Stimulated activated CD4-positive, alpha-beta T cell treated with anti-CD3 and anti-CD28 coated beads, TNF-alpha, amount 100 ng/mL, for 4 hours (primary cell): ENCODE results near the gene RNPEPL1.
"Not testable (repeated sequence)": the region's sequence is repeated elsewhere in the genome, so short reads cannot be mapped to it uniquely, and the experiment has no call there.

ENCODE experiments used
- DNase-seq, 3 experiments: peaks; one replicate each; pipeline ENCODE4 v3.0.0-alpha.2; 2020; ENCODE audit warnings: low read depth in 3 of 3

Gene RNPEPL1

GRCh38 chr2:240538031-240538780 is 30.1 kb upstream of the RNPEPL1 start:
- DNase-seq, result no peak

GRCh38 chr2:240539101-240539500 is 29.2 kb upstream of the RNPEPL1 start:
- DNase-seq, result not testable (repeated sequence)

- no peak for DNase-seq
Observed at GRCh38 chr2:240539906-240540305, 28.4 kb upstream of the RNPEPL1 start.

- DNase-seq, result no peak
Observed at GRCh38 chr2:240551288-240551687, 17.0 kb upstream of the RNPEPL1 start.

GRCh38 chr2:240551811-240552210 is 16.5 kb upstream of the RNPEPL1 start:
- DNase-seq, result no peak

DNA sequence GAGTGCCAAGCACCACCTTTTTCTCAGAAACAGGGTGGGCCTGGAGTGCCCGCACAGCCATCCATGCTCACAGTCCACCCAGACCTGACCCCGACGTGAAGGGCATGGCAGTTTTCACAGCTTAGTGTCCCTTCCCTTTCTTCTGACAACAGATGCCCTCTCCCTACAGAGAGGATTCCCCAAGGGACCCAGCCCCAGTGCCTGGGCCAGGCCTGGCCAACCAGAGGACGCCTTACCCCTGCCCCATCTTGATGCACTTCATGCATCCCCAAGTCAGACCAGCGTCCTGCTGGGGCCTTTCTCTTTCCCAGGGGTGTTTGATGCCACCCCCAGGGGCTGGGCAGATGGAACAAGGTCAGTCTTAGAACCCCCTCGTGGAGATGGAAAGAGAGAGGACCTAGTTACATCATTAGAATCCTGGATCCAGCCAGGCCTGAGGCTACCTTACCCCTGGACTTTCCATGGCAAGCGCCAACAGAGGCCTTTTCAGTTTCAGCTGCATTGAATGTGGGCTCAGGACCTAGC is 14.3 kb upstream of the RNPEPL1 start:
- DNase-seq, result no peak

DNA sequence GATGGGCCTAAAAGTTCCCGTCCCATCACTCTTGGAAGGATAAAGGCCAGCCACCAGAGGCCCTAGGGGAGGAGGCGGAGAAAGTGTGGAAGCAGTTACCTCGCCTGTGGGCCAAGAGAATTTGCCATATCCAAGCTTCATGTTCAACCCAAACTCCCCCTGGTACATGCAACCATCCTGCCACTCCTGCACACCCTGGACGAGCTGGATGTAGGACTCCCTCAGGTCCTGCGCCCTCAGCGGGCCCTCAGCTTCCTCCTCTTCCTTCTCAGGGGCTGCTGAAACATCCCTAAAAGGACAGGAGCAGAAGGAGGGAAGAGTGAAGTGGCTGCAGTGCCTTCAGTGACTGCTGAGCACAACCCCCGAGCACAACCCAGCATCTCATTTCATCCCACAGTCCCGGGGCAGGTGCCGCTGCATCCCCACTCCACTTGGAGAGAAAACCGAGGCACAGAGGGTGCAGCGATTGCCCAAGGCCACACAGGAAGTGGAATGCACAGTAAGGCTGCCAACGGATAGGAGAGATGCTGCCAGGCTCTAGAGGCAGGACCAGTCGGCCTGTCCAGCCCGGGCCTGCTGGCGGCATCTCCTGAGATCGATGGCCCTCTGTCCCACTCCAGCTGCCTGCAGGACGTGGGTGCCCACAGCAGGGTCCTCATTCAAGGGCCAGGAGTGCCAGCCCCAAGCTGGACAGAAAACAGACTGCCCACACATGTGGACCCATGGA is 13.4 kb upstream of the RNPEPL1 start:
- no peak for DNase-seq

DNA sequence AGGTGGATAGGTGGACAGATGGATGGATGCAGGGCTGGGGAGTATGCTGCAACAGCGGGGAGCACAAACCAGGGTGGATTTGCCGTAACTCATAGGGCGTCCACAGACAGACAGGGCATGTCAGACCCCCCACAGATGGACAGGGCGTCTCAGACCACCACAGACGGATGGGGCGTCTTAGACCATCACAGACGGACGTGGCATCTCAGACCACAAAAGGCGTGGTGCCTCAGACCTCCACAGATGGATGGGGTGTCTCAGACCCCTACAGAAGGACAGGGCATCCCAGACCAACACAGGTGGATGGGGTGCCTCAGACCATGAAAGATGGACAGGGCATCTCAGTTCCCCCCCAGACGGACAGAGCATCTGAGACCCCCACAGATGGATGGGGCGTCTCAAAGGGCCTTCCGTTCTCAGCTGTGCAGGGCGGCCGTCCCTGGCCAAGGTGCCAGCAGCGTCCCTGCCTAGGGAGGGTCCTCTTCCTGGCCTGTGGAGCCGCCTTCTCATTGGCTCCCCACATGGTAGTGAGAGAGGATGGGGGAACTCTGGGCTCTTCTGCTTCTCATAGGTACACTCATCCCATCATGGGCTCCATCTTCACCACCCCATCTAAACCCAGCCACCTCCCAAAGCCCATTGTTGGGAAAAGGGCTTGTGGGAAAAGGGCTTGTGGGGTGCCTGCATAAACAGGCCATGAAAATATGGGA is 12.6 kb upstream of the RNPEPL1 start:
- no peak for DNase-seq

DNA sequence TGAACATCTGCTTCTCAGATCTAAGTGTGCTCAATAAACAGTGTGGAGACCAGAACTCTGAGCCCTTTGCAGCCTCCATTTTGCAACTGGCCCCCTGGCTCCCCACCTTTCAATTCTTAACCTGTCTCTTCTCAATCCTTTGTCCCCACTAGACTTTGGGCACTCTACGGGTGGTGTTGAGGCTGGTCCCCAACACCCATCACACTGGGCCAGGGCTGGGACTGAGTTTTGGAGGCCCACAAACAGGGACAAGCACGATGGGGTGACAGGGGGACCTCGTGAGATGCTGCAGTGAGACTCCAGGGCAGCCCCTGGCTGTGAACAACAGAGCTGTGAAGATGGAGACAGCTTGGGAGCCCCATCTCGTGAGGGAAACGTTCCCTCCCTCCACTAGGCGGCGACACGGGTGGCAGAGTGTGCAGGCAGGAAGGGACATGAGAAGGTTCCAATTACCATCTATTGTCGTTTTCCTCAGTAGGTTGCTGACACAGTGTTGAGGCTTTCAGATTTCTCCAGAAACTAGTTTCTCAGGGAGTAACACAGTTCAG is 11.7 kb upstream of the RNPEPL1 start:
- DNase-seq, result peak in 1 of 3 experiments; percentile 58

GRCh38 chr2:240557101-240557751 is 11.1 kb upstream of the RNPEPL1 start:
- DNase-seq, result no peak

DNA sequence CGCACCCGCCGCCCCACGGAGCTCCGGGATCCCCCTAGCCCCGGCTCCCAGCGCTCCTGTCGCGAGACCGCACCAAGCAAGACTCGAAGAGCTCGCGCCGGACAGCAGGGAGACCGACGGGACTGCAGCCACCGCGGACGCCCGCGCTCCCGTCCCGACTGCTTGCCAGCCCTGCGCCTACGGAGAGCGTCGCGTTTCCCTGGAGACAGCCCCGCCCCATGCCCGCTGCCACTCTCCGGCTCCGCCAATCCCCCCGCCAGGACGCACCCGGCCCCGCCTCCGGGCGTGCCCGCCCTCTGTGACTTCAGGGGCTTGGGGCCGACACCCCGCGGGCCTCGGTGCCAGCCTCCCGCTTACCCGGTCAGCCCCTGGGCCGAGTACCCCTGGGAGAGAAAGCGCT is 10.5 kb upstream of the RNPEPL1 start, which contains the start of gene ANKMY1:
Gene ANKMY1 (minus strand): TSS at position 181 of the 400 bp plus-strand sequence. CDS start 653 bp downstream, outside the sequence.
- DNase-seq, result no peak

GRCh38 chr2:240558236-240558761 is 10.0 kb upstream of the RNPEPL1 start:
- no peak for DNase-seq

GRCh38 chr2:240559286-240559685 is 9.0 kb upstream of the RNPEPL1 start:
- no peak for DNase-seq

DNA sequence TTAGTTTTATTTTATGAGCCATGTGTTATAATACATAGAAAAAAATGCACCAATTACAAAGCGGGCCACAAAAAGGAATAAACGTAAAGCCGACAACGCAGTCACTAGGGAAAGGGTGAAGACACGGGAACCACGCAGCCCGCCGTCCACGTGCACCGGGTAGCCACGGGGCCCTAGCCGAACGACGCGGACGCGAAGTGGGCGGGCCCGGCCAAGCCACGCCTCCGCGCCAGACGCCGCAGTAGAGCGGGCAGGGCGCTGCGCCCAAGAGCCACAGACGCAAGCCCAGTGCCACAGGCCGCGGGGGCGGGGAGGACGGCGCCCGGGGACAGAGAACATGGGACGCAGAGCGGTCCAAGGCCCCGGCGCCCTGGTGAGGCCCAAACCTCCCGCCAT is 8.2 kb upstream of the RNPEPL1 start, which contains the start of gene DUSP28:
Gene DUSP28 (plus strand): TSS at position 274 of the 396 bp plus-strand sequence. CDS start 328 bp downstream, outside the sequence.
- peak; percentile 77 to 85 (median 81) for DNase-seq

- DNase-seq, result peak; percentile 99 to 100 (median 100)
Observed at GRCh38 chr2:240560480-240561324, 7.6 kb upstream of the RNPEPL1 start.

DNA sequence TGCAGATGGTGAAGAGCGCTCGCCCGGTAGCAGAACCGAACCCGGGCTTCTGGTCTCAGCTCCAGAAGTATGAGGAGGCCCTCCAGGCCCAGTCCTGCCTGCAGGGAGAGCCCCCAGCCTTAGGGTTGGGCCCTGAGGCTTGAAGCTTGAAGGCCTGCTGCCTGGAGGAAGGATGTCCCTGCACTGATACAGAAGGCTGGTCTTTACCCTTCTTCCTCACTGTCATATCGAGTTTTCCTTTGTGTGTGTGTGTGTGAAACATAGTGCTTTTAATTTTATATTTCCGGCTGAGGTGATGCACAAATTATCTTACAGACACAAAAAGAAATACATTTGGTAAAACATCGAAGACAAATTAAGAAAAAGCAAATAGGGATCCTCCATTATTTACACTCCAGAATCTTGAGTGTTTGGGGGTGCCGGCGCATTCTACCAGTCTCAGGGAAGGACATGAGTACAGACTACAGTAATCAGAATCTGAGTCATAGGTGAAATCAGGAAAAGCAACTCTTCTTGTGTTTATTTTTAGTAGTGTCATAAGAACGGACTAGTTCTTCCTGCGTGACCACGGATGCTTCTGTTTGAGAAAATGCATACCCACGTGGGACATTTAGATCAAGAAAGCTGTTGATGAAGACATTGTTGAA is 6.8 kb upstream of the RNPEPL1 start:
- DNase-seq, result no peak

DNA sequence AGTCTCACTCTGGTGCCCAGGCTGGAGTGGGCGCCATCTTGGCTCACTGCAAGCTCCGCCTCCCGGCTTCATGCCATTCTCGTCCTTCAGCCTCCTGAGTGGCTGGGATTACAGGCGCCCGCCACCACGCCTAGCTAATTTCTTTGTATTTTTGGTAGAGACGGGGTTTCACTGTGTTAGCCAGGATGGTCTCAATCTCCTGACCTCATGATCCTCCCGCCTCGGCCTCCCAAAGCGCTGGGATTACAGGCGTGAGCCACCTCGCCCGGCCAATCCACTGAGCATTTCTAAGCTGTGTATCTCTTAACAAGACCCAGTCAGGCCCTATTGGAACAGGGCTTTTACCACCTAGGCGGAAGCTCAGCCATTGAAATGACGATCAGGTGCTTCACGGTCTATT is 5.1 kb upstream of the RNPEPL1 start:
- DNase-seq, result not testable (repeated sequence)

GRCh38 chr2:240563951-240564560 is 4.2 kb upstream of the RNPEPL1 start:
- DNase-seq, result no peak
